ENCODE results near the gene FLOT2.

GRCh38 chr17:28842282-28843012, 55.1 kb downstream of the FLOT2 start, which contains the start of gene FAM222B:
- TF ChIP-seq CTCF (conservative IDR thresholded peaks at IDR 0.05; ENCODE audit: low read depth, low read length) (no peak), EZH2 (IDR thresholded peaks at IDR 0.05; ENCODE audit: low read length, unreplicated experiment) (no peak)
